Activated CD4-positive, alpha-beta T cell treated with anti-CD3 and anti-CD28 coated beads for 4 hours (primary cell): ENCODE measurements around the gene LHPP.

Experiments
- DNase-seq, 2 donors: peaks; one replicate each; pipeline ENCODE4 v3.0.0-alpha.2; 2020

LHPP gene

DNA sequence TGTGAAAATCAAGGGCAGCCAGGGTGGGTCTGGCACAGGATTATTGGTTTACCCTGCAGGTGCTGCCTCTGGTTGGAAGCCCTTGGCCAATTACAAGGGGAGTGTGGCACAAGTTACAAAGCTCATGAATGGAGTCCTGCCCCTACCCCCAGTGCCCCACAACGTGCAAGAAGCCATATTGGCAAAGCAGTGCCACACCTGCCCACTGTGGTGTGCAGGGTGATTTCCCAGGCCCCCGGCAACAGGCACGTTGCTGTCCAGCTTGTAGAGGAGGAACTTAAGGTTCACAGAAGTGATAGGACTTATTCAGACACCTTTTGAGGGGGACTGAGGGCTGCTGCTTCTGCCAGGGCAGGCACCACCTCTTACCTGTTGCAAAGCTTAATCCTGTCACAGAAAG, 11.4 kb downstream of the LHPP start:
- no peak for DNase-seq

DNA sequence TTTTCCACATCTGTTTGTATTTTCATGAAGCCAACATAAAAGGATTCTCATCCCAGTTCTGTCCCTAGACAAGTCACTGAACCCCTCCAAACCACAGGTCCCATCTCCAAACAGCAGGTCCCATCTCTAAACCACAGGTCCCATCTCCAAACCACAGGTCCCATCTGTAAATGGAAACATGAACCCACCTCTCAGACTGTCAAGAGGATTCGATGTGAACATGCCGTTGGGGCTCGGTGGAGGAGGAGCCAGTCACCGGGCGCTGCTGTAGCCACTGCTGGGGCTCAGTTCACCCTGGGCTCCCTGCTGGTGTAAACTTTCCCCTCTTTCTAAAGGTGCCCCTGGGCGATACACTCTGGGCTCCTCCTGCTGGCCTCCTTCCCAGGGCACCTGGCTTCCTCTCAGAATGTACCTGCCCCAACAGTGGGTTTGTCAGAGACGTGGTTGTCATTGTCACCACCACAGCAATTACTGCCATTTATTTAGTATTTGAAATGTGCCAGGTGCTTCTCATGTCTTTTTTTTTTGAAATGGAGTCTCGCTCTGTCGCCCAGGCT, 13.0 kb downstream of the LHPP start:
- no peak for DNase-seq

DNA sequence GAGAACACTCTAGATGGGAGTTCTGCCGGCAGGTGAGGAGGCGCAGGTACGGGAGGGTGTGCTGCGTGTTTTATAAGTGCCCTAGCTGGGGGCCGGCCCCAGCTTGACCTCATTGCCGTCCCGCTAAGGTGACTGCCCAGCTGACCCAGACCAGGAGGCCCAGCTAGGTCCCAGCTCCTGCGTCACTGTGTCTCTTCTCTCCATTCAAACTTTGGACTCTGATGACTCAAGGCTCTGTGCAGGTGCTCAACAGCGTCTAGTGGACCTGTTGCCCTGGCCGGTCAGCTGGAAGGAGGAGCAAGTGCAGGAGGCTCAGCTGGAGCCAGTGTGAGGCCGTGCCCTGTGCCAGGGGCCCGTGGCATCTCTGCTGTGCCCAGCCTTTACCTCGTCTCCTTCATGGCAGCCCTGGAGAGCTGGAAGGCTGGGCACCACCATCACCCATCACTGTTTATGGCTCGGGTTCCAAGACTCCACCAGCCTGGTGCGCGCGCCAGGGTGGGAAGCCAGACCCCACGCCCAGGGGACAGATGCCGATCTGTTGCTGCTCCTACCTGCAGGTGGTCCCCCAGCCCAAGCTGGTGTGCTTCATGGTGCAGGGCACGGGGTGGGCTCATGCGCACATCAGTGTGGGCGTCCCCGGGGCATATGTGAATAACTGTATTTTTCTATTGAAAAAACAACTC, 14.6 kb downstream of the LHPP start:
- no peak for DNase-seq

DNA sequence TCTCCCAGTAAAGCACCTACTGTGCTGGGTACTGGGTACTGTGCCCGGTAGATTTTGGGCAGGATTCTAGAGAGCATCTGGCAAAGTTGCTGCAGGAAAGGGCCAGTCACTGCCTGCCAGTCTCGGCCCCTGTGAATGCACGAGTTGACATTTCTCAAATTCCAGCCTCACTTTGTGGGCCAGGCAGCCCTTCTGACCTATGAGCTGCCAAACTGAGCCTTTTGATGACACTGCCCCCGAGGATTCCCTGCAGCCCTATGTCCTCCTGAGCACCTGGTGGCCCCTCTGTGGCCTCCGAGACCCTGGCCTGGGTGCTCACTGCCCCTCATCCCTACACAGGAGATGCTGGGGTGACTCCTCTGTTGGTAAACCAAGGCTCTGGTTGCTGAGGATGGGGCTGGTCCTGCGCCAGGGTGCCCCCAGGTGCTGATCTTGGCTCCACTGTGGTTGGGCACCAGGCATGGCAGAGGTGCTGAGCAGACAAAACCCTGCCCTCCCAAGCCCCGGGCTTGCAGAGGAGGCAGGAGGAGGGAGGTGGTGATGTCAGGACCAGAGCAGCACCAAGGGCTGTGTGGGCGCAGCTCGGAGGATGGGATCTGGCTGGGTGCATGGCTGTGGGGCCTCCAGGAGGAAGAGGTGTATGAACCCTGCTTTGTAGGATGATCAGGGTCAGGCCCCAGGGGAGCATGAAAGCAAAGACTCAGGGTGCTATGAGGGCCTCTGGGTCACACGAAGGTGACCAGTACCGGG, 16.2 kb downstream of the LHPP start:
- no peak for DNase-seq

DNA sequence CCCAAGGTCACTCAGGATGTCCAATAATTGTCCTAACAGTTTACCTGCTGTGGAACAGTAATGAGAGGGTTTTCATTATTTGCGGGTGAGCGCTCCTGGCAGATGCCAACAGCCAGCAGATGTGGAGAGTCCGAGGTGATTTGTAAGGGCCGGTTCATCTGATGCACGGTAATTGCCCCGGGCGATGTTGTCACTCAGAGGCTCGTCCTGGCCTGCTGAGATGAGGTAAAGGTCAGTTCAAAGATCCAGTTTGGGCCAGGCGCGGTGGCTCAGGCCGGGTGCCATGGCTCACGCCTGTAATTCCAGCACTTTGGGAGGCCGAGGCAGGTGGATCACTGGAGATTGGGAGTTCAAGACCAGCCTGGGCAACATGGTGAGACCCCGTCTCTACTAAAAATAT, 16.9 kb downstream of the LHPP start:
- DNase-seq: no peak

DNA sequence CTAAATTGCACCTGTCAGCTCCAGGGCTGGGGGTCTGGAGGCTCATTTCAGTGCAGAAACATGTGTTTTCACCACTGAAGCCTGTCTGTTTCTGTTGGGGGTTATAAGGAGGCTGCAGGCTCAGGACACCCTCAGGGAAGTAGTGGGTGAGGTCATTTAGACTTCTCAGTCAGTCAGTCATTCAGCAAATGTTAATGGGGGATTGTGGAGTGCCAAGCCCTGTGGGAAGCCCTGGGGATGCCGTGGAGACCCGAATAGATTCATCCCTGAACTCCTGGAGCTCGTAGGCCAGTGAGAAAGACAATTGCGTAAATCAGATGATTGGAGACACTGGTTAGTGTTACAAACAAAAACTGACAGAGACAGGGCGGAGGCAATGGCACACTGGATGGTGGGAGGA, 19.2 kb downstream of the LHPP start:
- no peak for DNase-seq

DNA sequence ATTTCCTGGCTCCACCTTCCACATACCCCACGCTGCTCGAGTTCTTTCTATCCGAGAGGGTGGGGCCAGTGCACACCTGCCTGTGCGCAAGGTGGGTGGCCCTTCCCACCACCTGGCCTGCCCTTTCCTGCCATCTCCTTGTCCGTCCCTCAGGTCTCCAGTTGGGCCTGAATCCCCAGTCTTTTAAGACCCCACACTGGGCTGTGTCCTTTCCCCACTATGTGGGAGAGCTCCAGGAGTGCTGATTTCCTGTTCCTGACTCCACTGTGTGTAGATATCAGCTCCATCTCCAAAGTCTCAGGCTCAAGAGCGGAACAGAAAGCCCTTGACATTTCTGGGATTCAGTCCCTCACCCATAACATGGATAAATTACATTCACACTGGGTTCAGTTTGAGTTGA, 20.1 kb downstream of the LHPP start:
- DNase-seq: no peak

DNA sequence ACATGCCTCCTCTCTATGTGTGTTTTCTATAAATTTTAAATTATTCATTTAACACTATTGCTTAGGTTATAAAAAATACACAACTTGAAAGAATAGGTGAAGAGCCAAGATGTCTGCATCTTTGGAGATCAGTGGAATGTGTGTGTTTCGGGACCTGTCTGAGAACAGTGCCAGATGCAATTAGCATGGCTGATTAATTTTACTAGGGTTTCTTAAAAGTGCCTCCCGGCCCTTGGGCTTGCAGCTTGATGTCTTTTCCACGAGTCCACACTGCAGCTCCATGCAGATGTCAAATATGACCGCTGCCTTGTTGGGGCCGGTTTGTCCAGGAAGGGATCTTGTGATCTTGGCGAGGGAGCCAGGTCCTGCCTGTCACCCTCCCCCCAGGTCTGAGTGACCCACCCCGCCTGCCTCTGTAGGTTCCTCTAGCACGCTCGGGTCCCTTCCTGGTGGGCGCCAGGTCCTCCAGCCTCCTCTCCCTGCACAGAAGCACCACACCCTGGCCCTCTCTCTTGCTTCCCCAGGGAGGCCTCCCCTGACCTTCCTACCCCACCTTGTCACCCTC, 20.7 kb downstream of the LHPP start:
- DNase-seq: no peak

DNA sequence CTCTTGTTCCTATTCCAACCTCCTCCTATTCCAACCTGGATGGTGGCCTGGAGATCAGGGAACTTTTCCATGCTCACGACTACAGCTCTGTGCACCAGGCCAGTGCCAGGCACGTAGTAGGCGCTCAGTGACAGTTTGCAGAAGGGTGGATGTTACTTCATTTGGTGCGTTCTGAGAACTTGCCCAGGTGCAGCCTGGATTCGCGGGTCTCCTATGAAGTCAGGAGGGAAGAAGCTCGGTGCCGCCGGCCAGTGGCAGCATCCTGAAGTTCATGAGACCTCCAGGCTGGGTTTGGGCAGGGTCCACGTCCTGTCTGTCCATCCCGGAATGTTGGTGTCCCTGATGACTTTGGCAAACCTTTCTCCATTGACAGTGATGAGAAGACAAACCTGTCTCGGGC, 21.3 kb downstream of the LHPP start:
- no peak for DNase-seq

DNA sequence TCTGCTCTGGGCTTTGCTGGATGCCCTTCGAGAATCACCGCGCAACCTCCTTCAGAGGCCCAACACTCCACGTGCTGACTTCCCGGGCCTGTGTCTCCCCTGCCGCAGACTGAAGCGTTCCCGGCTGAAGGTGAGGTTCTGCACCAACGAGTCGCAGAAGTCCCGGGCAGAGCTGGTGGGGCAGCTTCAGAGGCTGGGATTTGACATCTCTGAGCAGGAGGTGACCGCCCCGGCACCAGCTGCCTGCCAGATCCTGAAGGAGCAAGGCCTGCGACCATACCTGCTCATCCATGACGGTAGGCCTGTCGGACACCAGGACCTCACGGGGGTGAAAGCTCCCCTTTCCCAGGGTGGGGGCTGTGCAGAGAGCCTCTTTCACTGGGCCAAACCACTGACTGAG, 22.4 kb downstream of the LHPP start:
- no peak for DNase-seq

DNA sequence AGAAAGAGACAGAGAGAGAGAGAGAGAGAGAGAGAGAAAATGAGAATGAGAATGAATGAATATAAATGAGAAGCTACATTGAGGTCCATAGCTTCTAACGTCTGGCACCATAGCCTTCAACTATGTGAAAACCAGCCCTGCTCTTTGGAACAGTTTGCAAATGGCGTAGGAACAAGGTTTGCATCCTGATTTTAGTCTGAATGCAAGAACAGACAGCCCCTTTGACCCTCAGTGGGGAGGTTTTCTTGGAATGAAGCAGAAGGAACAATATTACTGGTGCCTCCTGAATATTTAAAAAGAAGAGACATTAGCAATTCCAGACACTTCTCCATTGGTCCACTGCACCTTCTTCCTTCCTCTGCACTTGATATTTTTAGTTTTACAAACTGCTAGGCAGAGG, 23.0 kb downstream of the LHPP start:
- no peak for DNase-seq

DNA sequence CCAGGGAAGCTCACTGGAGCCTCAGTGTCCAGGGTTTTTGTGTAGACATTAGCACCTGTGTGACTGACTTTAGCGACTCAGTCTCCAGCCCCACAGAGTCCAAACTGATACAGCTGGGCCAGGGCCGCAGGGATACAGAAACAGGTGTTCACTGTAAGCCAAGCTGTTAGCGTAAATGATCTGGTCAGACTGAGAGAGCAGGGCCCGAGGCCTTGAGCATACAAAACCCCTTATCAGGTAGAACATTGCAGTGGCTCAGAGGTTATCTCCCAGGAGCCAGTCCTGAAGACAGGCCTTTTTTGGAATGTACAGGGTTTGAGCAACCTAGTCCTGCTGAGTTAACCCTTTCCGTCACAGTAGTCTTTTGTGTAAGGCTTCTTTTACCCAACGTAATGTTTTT, 25.0 kb downstream of the LHPP start:
- DNase-seq: no peak

DNA sequence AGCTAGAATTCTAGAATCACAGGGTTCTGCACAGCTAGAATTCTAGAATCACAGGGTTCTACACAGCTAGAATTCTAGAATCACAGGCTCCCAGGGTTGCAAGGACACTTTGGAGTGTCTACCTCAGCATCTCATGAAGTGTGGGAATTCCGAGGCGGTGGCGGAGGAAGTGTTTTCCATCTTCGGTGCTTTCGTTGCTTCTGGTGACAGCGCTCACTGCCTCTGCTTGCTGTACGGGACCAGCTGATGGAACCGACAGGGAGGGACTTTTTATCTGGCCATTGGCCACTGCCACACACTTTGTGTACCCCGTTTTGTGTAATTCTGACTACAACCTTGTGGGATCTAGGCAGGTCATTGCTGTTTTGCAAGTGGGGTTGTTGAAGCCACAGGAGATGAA, 29.5 kb downstream of the LHPP start:
- DNase-seq: no peak

DNA sequence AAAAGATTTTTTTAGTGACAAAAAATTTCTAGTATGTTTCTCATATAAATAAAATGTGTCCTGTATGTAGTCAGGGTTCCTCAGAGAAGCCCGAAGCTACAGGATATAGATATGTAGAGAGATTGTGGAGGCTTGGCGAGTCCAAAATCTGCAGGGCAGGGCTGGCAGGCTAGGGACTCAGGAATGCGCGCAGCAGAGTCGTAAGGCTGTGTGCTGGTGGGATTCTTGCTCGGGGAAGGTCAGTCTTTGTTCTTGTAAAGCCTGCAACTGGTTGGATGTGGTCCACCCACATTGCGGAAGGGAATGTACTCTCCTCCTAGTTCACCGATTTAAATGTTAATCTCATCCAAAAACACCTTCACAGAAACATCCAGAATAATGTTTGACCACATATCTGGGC, 30.6 kb downstream of the LHPP start:
- no peak for DNase-seq

DNA sequence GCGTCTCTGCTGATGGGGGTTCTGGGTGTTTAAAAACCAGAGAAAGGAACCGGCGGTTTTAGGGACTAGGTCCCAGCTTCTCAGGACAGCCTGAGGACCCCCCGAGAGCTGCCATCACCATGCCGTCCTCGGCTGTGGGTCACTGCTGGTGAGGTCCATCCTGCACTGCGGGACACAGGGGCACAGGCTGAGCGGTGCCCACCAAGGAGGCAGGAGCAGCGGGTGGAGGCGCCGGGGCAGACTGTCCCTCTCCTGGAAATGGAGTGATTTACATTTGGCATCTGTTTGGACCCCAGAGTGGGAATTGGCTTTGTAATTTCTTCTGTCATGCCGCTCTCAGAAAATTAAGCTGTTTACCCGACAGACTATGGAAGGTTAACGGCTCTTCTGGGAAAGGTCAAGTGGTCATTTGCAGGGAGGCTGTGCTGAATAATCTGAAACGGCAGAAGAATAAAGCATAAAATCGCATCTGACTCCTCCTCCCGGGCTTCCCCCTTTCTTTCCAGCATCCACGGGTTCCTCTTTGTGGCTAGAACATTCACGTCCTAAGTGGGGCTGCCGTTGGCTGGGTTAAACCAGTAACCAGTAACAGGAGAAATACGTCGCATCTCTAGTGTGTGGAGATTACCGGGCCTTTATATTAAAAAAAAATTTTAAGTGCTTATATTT, 31.7 kb downstream of the LHPP start:
- no peak for DNase-seq

DNA sequence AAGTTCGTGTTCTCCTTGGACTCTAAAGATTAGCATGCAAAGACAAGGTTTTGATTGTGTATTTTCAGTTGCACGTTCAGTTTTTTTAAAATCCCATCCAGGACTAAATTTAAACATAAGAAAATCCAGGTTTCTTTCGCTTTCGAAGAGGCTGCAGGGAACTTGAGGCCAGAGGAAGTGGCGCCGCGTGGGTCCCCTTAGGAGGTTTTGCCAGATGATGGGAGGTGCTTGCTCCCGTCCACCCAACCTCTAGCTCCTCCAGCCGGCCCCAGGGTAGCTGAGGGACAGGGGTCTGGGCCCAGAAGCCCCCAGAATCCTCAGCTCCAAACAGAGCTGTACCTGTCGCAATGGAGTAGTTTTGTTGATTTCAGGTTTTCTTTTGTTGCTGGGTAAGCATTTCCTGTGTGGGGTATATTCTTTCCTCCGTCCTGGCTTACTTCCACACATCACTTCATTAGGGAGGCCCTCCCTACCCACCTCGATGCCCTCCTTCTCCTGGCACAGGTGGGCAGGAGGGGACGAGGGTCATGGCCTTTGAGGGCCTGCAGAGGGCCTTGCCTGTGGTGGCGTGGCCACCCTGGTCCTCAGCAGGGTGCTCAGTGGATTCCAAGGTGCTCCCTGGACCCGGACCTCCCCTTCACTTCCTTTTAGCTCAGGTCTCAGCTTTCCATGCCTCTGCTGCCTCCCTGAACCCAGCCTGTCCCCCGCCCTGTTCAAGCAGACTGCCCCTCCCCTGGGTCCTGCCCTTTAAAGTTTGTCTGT, 32.6 kb downstream of the LHPP start:
- DNase-seq: no peak

DNA sequence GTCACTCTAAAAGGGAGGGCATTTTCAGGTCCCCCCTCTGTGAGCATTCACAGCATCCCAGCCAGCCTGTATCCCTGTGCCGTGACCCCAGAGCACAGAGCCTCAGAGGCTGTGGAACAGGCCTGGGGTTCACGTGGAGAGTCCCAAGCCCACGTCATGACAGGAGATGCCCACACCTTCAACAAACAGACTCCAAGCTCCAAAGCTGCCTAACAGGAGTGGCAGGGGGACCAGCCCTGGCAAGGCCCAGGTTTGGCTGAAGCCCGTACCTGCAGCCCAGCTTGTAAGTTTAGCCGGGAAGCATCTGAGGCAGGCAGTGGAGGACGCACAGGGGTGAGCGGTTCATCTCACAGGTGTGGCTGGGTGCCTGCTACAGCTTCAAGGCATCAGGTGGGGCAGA, 33.5 kb downstream of the LHPP start:
- DNase-seq: no peak

DNA sequence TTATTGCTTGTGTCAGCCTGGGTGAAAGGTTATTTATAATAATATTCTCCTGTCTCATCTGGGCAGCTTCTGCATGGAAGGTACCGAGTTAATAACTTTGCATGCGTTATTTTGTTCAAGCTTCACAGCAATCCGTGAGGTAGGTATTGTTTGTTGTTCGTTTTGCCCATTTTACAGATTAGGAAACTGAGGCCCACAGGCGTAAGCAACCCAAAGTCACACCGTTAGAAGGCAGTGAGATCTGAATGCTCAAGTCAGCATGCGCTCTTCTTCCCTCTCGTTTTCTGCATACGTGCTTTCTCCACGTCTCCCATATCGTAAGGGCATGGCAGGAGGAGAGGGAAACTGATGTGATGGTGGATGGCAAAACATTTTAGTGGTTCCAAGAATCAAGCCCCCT, 34.1 kb downstream of the LHPP start:
- no peak for DNase-seq

DNA sequence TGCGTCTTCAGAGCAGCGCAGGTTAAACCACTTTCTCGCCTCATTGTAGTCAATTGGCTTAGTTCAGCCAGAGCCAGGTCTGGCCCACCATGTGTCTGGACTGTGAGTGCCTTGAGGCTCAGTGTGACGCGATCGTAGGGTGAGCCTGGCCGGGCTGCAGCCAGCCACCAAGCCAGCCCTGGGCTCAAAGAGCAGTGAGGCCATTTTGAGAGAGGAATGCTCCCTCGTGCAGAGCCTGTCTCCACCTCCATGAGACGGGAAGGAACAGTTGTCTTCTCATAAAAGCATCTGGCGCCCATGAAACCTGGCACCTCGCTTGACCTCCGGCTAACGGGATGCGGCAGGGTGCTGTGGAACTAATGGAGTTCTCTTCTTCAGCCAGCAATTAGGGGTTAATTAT, 34.5 kb downstream of the LHPP start:
- DNase-seq: no peak

DNA sequence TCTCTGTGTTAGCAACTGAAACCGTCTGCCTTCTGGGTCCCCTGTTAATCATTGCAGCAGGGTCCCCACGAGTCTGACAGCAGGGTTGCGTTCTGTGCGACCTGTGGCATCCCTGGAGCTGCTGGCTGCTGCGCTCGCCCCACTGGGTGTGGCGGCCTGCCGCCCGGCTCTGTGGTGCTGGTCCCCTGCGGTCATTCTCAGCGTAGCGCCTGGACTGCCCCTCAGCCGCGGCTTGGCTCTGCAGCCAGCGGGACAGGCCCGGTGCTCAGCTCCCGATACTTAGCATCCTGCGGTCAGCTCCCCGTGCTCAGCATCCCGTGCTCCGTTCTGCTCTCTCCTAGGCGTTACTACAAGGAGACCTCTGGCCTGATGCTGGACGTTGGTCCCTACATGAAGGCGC, 35.0 kb downstream of the LHPP start:
- DNase-seq: no peak

DNA sequence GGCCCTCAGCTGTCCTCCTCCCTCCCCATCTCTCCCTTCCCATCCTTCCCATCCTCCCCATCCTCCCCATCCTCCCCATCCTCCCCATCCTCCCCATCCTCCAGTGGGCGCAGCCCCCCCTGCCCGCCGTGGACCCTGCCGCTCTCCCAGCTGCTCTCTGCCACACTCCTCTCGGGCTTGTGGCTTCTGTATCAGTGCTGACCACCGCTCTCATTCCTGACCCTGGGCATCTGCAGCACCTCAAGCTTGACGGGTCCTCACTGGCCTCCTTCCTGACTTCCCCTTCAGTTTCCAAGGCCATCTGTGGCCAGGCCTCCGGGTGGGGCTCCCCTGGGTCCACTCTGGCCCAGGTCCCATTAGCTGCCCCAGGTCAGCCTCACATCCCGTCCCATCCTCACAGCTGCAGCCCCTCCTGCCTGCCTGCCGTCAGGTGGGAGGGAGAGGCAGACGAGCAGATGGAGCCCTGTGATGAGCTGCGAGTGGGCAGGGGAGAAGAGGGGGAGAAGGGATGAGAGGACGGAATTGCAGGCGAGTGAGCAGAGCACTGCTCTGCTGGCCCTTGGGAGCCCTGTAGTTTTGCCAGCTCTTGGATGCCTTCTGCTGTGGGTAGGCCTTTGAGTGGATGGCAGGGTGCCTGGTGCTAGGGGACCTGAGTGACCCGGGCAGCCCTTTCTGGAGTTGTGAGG, 35.7 kb downstream of the LHPP start:
- no peak for DNase-seq

DNA sequence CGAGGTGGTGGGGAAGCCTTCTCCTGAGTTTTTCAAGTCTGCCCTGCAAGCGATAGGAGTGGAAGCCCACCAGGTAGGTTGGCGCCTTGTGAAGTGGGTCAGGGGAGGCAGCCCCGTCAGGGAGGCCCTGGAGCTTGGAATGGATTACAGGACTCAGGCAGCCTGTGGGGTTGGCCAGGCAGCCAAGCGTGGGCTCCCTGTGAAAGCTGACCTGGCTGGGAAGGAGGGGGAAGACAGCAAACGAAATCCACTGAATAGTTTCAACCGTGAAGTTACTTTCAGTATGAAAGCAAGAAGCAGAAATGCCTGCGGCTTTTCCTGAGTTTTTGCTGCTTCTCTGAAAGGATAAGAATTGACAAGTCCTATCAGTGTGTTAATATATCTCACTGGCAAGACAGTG, 36.4 kb downstream of the LHPP start:
- DNase-seq: no peak
